Lower lobe of right lung (tissue), 2 donors: ENCODE results near the gene PDE4B. TPM values are rescaled to one million over a fixed set of nuclear protein-coding genes. Genes with fewer than 3 reads are reported as not detected.

Source experiments
- ATAC-seq, 2 donors: fragments of 200-7000 bp; cut with Tn5 transposase; one replicate each; pipeline ENCODE4 v1.9.1; 2020 to 2022; ENCODE audit warnings: mild to moderate bottlenecking in 2 of 2, moderate library complexity in 2 of 2
- DNase-seq: peaks from one replicate; pipeline ENCODE4 v3.0.0-alpha.2; 2020
- H3K27ac ChIP-seq: fragments of 200-600 bp; one replicate; pipeline ENCODE4 v1.8.0; 2022
- H3K27me3 ChIP-seq: fragments of 200-600 bp; one replicate; pipeline ENCODE4 v1.8.0; 2022; ENCODE audit warnings: low read depth
- H3K36me3 ChIP-seq: fragments of 200-600 bp; one replicate; pipeline ENCODE4 v1.8.0; 2022; ENCODE audit warnings: mild to moderate bottlenecking
- H3K4me1 ChIP-seq: fragments of 200-600 bp; one replicate; pipeline ENCODE4 v1.8.0; 2022
- H3K4me3 ChIP-seq: fragments of 200-600 bp; one replicate; pipeline ENCODE4 v1.8.0; 2022; ENCODE audit warnings: mild to moderate bottlenecking
- H3K9me3 ChIP-seq: fragments of 200-600 bp; one replicate; pipeline ENCODE4 v1.8.0; 2022
- intact Hi-C: fragments of 100-400 bp; cut with DNase I; formaldehyde crosslinking; loops from one replicate; pipeline ENCODE4 v1.11.0; 2022
- total RNA-seq: library from RNA; stranded (reverse); fragmentation: NEBNext Ultra II Directional; extraction: Animal tissue kit (Norgen Biotek cat#: 25700); gene quantifications from one replicate; pipeline ENCODE4 v1.2.1, GENCODE V29; 2021
- TF ChIP-seq, protein P1 (sequence below): fragments of 200-600 bp; IDR thresholded peaks from one replicate; pipeline ENCODE4 v1.8.0; 2022; ENCODE audit warnings: antibody characterized with exemption, mild to moderate bottlenecking
- donor health status: DM: no; HTN: yes; CAD: no; lungs with severe emphysema.

Gene PDE4B
- total RNA-seq, 1 donor from 2014 or later: 26.9 TPM

DNA sequence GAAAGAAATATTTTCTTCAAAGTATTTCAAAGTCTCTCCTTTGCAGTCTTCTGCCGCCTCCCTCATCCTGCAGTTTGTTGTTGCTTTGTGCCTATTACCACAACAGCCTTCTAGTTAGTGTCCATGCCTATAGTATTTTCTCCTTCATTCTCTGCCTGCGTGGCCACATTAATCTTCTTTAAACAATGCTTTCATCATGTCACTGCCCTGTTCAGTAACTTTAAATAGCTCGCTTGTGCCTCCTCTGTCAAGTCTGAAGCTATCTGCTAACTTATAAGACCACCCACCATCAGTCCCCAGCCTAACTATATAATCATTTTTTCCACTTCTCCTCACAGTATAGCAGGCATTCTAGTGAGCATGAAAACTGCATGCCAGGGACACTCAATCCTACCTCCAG is 290.3 kb downstream of the PDE4B start:
- intact Hi-C loops: no loop called here
- TF ChIP-seq, protein P1, sequence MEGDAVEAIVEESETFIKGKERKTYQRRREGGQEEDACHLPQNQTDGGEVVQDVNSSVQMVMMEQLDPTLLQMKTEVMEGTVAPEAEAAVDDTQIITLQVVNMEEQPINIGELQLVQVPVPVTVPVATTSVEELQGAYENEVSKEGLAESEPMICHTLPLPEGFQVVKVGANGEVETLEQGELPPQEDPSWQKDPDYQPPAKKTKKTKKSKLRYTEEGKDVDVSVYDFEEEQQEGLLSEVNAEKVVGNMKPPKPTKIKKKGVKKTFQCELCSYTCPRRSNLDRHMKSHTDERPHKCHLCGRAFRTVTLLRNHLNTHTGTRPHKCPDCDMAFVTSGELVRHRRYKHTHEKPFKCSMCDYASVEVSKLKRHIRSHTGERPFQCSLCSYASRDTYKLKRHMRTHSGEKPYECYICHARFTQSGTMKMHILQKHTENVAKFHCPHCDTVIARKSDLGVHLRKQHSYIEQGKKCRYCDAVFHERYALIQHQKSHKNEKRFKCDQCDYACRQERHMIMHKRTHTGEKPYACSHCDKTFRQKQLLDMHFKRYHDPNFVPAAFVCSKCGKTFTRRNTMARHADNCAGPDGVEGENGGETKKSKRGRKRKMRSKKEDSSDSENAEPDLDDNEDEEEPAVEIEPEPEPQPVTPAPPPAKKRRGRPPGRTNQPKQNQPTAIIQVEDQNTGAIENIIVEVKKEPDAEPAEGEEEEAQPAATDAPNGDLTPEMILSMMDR: no peak
- no peaks in the 10 kb centered on the region for H3K36me3 ChIP-seq
- no peaks in the 10 kb centered on the region for H3K9me3 ChIP-seq
- H3K27ac ChIP-seq: no peak overlapping the region
- no peaks in the 10 kb centered on the region for H3K27me3 ChIP-seq
- no peak for ATAC-seq
- no peak for DNase-seq
- no peak overlapping the region for H3K4me3 ChIP-seq
- H3K4me1 ChIP-seq: no peaks in the 10 kb centered on the region

DNA sequence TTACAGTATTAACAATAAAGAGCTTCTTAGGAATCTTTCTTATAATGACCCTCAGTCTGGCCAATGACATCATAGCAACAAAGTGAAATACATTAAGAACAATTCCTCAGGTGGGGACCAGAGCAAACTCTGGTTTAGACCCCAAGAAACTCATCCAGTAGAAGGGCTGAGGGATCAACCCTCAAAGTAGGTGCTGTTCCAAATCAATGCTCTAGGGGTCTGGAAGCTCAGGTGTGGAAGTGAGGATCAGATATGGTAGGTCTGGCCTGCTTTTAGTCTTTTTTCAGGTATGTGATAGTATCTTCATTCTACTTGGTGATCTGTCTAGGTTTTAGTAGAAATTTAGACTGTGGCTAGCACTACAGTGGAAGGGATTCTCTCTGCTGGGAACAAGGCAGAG is 291.7 kb downstream of the PDE4B start:
- no peak overlapping the region for H3K27ac ChIP-seq
- TF ChIP-seq, protein P1: no peak
- H3K4me3 ChIP-seq: no peak overlapping the region
- no peaks in the 10 kb centered on the region for H3K27me3 ChIP-seq
- H3K4me1 ChIP-seq: no peaks in the 10 kb centered on the region
- no peaks in the 10 kb centered on the region for H3K9me3 ChIP-seq
- no peak for ATAC-seq
- no peaks in the 10 kb centered on the region for H3K36me3 ChIP-seq
- intact Hi-C loops: no loop called here
- DNase-seq: no peak

DNA sequence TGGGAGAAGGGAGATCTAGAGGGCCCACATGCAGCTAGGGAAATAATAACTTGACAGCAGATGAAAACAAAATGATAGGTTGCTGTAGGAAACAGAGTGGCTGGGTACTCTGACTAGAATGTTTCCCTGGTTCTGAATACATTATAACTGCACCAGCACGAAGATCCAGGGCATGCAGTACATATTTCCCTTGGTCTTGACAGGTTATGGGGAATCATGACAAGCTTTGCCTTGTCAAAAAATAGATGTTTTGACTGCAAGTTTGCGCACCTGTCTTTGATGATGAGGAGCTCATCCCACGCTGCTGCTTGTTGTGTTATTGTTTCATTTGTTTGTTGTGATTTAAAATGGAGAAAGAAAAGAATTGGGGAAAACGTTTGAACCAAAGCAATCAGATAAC is 292.9 kb downstream of the PDE4B start:
- intact Hi-C loops: no loop called here
- no peak for DNase-seq

DNA sequence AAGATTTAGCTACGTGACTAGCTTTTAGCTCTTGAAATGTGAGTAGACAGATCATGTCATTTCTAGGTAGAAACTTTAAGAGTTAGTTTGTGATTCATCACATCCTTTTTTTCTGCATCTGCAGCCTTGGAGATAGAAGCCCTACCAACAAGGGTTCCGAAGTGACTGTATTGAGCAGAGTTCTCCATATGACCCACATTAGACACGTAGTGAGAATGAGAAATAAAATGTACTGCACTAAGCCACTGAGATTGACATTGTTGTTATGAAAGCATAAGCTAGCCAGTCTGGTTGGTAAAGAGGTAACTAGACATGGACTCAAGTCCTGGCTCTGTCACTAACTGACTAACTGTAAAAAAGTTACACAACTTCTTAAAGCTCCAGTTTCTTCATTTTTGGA is 296.1 kb downstream of the PDE4B start:
- DNase-seq (no peak), ATAC-seq (no peak)
- no peak overlapping the region for H3K27ac ChIP-seq
- TF ChIP-seq, protein P1: no peak
- no peak overlapping the region for H3K4me3 ChIP-seq
- intact Hi-C loops: no loop called here
- no peaks in the 10 kb centered on the region for H3K27me3 ChIP-seq
- no peaks in the 10 kb centered on the region for H3K36me3 ChIP-seq
- H3K4me1 ChIP-seq: no peaks in the 10 kb centered on the region
- H3K9me3 ChIP-seq: no peaks in the 10 kb centered on the region

More for the DNA sequence above, 292.9 kb downstream of the PDE4B start:
- H3K27me3 ChIP-seq: no peaks in the 10 kb centered on the region
- no peaks in the 10 kb centered on the region for H3K4me1 ChIP-seq
- no peaks in the 10 kb centered on the region for H3K36me3 ChIP-seq
- no peak for ATAC-seq
- no peaks in the 10 kb centered on the region for H3K9me3 ChIP-seq
- no peak overlapping the region for H3K4me3 ChIP-seq
- no peak overlapping the region for H3K27ac ChIP-seq
- TF ChIP-seq, protein P1: no peak

DNA sequence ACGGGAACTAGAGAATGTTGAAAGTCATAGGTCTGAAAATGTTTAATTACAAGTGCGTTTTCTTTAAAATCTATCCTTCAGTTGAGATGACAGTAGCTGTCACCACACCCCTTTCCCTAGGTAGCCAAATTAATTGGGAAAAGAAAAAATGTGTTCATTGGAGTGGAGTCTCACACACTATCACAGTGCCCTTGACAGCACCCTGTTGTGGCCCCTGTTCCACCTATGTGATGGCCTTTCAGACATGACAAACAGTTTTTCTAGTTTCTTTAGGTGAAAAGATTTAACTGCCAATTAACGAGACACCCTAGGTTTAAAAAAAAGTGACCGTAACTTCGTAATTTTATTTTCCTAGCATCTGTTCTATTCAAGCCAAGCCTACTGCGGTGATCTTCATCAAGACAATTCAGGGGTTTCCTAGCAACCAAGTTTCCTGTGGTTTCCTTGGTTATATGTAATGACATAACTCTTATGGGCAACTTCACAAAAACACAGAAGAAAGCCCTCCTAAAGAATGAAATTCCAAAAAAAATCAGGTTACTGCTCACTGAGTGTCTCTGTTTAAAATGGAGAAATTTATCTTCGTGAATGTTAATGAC is 298.3 kb downstream of the PDE4B start:
- intact Hi-C loops: no loop called here
- no peak for DNase-seq
- no peaks in the 10 kb centered on the region for H3K36me3 ChIP-seq

More for the DNA sequence above, 298.3 kb downstream of the PDE4B start:
- no peaks in the 10 kb centered on the region for H3K4me1 ChIP-seq
- ATAC-seq: no peak
- H3K4me3 ChIP-seq: no peak overlapping the region
- no peaks in the 10 kb centered on the region for H3K27me3 ChIP-seq
- H3K9me3 ChIP-seq: no peaks in the 10 kb centered on the region
- TF ChIP-seq, protein P1: no peak
- no peak overlapping the region for H3K27ac ChIP-seq
